OCI-LY7 (cell line): ENCODE results near the gene TMEM150C. TPM values are rescaled to one million over a fixed set of nuclear protein-coding genes. Genes with fewer than 3 reads are reported as not detected.

Source experiments
- BruUV-seq: library from RNA; stranded (reverse); fragments of 400-500 nt; replicated peaks from 2 replicates; lab custom pipeline; 2021; lab: Mats Ljungman, UMichigan
- CTCF ChIA-PET: fragments of 300-600 bp; sonication (Branson Sonifier 250); formaldehyde crosslinking; loops from one replicate; lab custom pipeline; 2022; ENCODE audit warnings: antibody characterized with exemption; ENCODE audit not compliant: unreplicated experiment; lab: Charles Lee
- POLR2A ChIA-PET: fragments of 300-600 bp; sonication (Branson Sonifier 250); formaldehyde crosslinking; loops from one replicate; lab custom pipeline; 2022; ENCODE audit warnings: antibody characterized with exemption; lab: Charles Lee
- DNase-seq: peaks from one replicate; pipeline ENCODE4 v3.0.0-alpha.2; 2015; ENCODE audit warnings: low spot score
- H2AFZ ChIP-seq: fragments of 200-600 bp; sonication (generic), shearing (Covaris generic); 2 replicates; pipeline ENCODE4 v1.6.1; 2014; ENCODE audit warnings: mild to moderate bottlenecking, antibody characterized with exemption, low read length, moderate library complexity
- H3K27ac ChIP-seq: fragments of 200-600 bp; sonication (generic); 2 replicates; pipeline ENCODE4 v1.5.1; 2014; ENCODE audit warnings: mixed run types, low read depth, mild to moderate bottlenecking, moderate library complexity, low read length, inconsistent platforms; ENCODE audit not compliant: poor library complexity, severe bottlenecking
- H3K36me3 ChIP-seq: fragments of 200-600 bp; sonication (generic); 2 replicates; pipeline ENCODE4 v1.6.1; 2014; ENCODE audit warnings: mild to moderate bottlenecking, antibody characterized with exemption, low read length, moderate library complexity, mixed read lengths; ENCODE audit not compliant: insufficient read depth
- H3K4me1 ChIP-seq: fragments of 200-600 bp; sonication (generic); 2 replicates; pipeline ENCODE4 v1.5.1; 2014; ENCODE audit warnings: mild to moderate bottlenecking, low read length; ENCODE audit not compliant: insufficient read depth, poor library complexity, severe bottlenecking
- H3K4me2 ChIP-seq: fragments of 200-600 bp; sonication (generic); 2 replicates; pipeline ENCODE4 v1.6.1; 2014; ENCODE audit warnings: mild to moderate bottlenecking, low read length
- H3K4me3 ChIP-seq: fragments of 200-600 bp; sonication (generic); 2 replicates; pipeline ENCODE4 v1.5.1; 2014; ENCODE audit warnings: mild to moderate bottlenecking, low read depth, low read length; ENCODE audit not compliant: poor library complexity, severe bottlenecking
- H3K79me2 ChIP-seq: fragments of 200-600 bp; sonication (generic); 2 replicates; pipeline ENCODE4 v1.6.1; 2016; ENCODE audit warnings: low read depth, mild to moderate bottlenecking, low read length, moderate library complexity, mixed read lengths; ENCODE audit not compliant: insufficient read depth
- H3K9me2 ChIP-seq: fragments of 200-600 bp; sonication (generic); 2 replicates; pipeline ENCODE4 v1.6.1; 2016; ENCODE audit warnings: mild to moderate bottlenecking, low read length, mixed read lengths; ENCODE audit not compliant: insufficient read depth
- H3K9me3 ChIP-seq: fragments of 200-600 bp; sonication (generic); 2 replicates; pipeline ENCODE4 v1.6.1; 2014; ENCODE audit warnings: mild to moderate bottlenecking, mixed run types, low read length, mixed read lengths
- H4K20me1 ChIP-seq: fragments of 200-600 bp; sonication (generic); 2 replicates; pipeline ENCODE4 v1.6.1; 2014; ENCODE audit warnings: mild to moderate bottlenecking, antibody characterized with exemption, low read length, moderate library complexity, mixed read lengths; ENCODE audit not compliant: insufficient read depth
- EZH2phosphoT487 ChIP-seq: fragments of 200-600 bp; sonication (generic); IDR thresholded peaks from 2 replicates; pipeline ENCODE4 v1.6.1; 2018; ENCODE audit warnings: low read depth, borderline replicate concordance, mild to moderate bottlenecking, mixed run types, antibody characterized with exemption, low read length, moderate library complexity, mixed read lengths
- intact Hi-C: fragments of 100-400 bp; cut with micrococcal nuclease; formaldehyde crosslinking; loops from one replicate; pipeline ENCODE4 v1.10.0; 2022; ENCODE audit not compliant: unreplicated experiment
- total RNA-seq, 2 experiments: library from RNA; depleted of rRNA in 1 of 2; stranded (reverse); fragments of >200 nt in 1 of 2; shearing (Covaris generic) in 1 of 2; gene quantifications; 2 replicates each; pipeline ENCODE4 v1.2.3, GENCODE V29; 2014 to 2022
- TF ChIP-seq, protein P1 (sequence below): fragments of 200-600 bp; sonication (generic); conservative IDR thresholded peaks from 2 replicates; pipeline ENCODE4 v1.5.1; 2014; ENCODE audit warnings: mild to moderate bottlenecking, antibody characterized with exemption, low read length, moderate library complexity, mixed read lengths

Gene TMEM150C
- total RNA-seq, 2 experiments from 2014 or later = not detected

DNA sequence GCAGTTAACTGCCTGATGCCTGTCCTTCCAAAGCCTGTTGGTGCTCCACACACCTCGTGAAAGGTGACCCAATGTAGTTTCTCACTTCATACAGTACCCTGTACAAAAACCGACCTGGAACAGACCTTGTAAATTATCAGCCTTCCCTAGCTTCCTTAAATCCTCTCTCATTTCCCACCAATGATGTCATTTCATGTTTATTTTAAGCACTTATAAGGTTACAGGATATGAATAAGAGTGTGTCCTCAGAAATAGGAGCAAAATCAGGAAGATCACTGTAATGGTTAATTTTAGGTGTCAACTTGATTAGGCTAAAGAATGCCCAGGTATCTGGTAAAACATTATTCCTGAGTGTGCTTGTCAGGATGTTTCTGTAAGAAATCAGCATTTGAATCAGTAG is 44.7 kb downstream of the TMEM150C start:
- Histone ChIP-seq H3K79me2 (no peaks in the 10 kb centered on the region), H3K9me3 (no peaks in the 10 kb centered on the region), H3K36me3 (no peaks in the 10 kb centered on the region), H4K20me1 (no peaks in the 10 kb centered on the region), H3K4me2 (no peak overlapping the region), H3K9me2 (no peaks in the 10 kb centered on the region), H3K27ac (no peak overlapping the region), H2AFZ (no peak overlapping the region), H3K4me1 (no peaks in the 10 kb centered on the region), H3K4me3 (no peak overlapping the region)
- CTCF ChIA-PET = no interaction called here
- no peak for TF ChIP-seq EZH2phosphoT487
- TF ChIP-seq, protein P1, sequence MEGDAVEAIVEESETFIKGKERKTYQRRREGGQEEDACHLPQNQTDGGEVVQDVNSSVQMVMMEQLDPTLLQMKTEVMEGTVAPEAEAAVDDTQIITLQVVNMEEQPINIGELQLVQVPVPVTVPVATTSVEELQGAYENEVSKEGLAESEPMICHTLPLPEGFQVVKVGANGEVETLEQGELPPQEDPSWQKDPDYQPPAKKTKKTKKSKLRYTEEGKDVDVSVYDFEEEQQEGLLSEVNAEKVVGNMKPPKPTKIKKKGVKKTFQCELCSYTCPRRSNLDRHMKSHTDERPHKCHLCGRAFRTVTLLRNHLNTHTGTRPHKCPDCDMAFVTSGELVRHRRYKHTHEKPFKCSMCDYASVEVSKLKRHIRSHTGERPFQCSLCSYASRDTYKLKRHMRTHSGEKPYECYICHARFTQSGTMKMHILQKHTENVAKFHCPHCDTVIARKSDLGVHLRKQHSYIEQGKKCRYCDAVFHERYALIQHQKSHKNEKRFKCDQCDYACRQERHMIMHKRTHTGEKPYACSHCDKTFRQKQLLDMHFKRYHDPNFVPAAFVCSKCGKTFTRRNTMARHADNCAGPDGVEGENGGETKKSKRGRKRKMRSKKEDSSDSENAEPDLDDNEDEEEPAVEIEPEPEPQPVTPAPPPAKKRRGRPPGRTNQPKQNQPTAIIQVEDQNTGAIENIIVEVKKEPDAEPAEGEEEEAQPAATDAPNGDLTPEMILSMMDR = no peak
- no peak for DNase-seq
- no TSS peak for BruUV-seq
- POLR2A ChIA-PET = interaction anchor here (0.6 kb wide), 1 partner anchor 145 kb away, joined by 3 read pairs; no protein-coding TSS in a partner anchor
- intact Hi-C loops = no loop called here

DNA sequence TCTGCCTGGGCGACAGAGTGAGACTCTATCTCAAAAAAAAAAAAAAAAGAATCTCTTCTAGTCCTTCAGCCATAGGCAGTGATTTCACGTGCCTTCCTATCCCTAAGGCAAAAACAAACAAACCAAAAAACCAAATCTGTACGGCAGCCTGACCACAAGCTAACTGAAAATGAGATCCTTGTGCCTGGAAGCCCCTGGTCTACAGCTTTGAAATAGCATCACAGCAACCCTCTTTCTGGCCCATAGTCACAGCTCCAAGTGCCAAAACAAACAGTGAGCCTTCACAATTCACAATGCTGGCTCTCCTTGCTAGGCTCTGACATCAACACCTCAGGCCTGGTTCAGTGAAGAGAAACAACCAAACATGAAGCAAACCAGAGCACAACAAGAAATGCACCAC is 46.1 kb downstream of the TMEM150C start:
- Histone ChIP-seq H3K4me1 (no peaks in the 10 kb centered on the region), H3K9me2 (no peaks in the 10 kb centered on the region), H3K79me2 (no peaks in the 10 kb centered on the region), H3K4me3 (no peak overlapping the region), H4K20me1 (no peaks in the 10 kb centered on the region), H2AFZ (no peak overlapping the region), H3K4me2 (no peak overlapping the region), H3K27ac (no peak overlapping the region), H3K9me3 (no peaks in the 10 kb centered on the region), H3K36me3 (no peaks in the 10 kb centered on the region)
- ChIA-PET CTCF (no interaction called here), POLR2A (no interaction called here)
- no peak for DNase-seq
- TF ChIP-seq EZH2phosphoT487 = no peak
- TF ChIP-seq, protein P1 = no peak
- intact Hi-C loops = no loop called here
- no TSS peak for BruUV-seq

DNA sequence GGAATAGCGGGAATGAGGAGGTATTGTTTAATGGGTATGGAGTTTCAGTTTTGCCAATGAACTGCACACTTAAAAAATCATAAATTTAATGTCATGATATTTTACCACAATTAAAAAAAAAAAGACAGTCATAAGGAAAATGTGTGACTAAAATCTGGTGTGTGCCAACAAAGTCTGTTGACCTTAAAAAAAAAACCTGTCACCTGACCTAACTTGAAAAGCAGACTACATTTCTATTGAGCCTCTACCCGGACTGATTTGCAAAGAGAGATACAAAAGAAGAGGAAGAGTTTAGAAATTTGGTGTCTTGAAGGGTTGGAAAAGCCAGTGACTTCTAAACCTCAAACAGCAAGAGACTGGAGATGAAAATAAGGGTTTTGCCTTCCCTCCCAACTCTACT is 48.4 kb downstream of the TMEM150C start:
- Histone ChIP-seq H3K9me3 (no peaks in the 10 kb centered on the region), H3K27ac (no peak overlapping the region), H3K36me3 (no peaks in the 10 kb centered on the region), H4K20me1 (no peaks in the 10 kb centered on the region), H3K4me1 (no peaks in the 10 kb centered on the region), H3K9me2 (no peaks in the 10 kb centered on the region), H3K4me3 (no peak overlapping the region), H3K79me2 (no peaks in the 10 kb centered on the region), H2AFZ (no peak overlapping the region), H3K4me2 (no peak overlapping the region)
- ChIA-PET POLR2A (no interaction called here), CTCF (no interaction called here)
- no TSS peak for BruUV-seq
- intact Hi-C loops = no loop called here
- no peak for DNase-seq
- TF ChIP-seq, protein P1 = no peak
- no peak for TF ChIP-seq EZH2phosphoT487
